GM10266 (cell line): ENCODE results near the gene CDCA3.
A peak's percentile ranks its signal among the peaks of the same experiment; 100 is the strongest.
"Not testable (repeated sequence)": the region's sequence is repeated elsewhere in the genome, so short reads cannot be mapped to it uniquely, and the experiment has no call there.

Experiments
- DNase-seq: peaks from one replicate; pipeline ENCODE4 v3.0.0; 2012; ENCODE audit errors: extremely low spot score
- TF ChIP-seq, protein P1 (sequence below): IDR thresholded peaks from 2 replicates; pipeline ENCODE4 v1.5.1; 2012; ENCODE audit warnings: mild to moderate bottlenecking, low read depth; ENCODE audit not compliant: control insufficient read depth, insufficient read depth; ENCODE audit errors: missing control alignments

Gene CDCA3

DNA sequence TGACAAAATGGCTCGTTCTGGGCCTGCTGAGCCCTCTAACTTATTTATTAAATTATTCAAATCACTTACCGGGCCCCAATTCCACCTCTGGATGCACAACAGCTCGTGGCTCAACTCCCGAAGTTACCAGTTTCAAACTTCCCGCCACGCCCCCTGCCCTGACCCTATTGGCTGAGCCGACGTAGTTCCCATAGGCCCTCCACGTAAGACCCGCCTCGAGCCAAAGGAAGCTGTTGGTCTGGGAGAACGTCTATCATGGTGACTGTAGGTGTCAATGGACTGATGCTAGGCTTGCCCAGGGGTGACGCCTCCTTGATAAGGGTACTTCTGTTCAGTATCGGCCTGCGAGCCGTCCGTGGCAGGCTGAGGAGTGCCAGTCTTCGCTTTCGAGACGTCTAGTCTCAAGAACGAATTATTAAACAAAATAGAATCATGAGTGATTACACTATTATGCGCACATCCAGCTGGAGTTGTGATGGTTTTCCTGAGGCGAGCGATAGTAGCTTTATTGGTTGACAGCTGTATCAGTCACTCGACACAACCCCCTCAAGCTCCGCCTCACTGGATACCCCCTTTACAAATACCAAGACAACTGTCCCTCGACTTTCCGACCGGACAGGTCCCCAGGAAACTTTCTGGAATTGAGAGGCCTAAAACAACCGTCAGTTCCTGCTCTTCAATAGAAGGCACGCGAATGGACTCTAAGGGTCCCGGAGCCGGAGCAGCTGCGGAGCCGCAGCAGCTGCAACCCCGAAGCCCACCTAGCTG is at the start of gene CDCA3:
CDCA3 (minus strand) TSS at position 134 of the 768 bp plus-strand sequence. CDS start 334 bp downstream, outside the sequence.
- TF ChIP-seq, protein P1, sequence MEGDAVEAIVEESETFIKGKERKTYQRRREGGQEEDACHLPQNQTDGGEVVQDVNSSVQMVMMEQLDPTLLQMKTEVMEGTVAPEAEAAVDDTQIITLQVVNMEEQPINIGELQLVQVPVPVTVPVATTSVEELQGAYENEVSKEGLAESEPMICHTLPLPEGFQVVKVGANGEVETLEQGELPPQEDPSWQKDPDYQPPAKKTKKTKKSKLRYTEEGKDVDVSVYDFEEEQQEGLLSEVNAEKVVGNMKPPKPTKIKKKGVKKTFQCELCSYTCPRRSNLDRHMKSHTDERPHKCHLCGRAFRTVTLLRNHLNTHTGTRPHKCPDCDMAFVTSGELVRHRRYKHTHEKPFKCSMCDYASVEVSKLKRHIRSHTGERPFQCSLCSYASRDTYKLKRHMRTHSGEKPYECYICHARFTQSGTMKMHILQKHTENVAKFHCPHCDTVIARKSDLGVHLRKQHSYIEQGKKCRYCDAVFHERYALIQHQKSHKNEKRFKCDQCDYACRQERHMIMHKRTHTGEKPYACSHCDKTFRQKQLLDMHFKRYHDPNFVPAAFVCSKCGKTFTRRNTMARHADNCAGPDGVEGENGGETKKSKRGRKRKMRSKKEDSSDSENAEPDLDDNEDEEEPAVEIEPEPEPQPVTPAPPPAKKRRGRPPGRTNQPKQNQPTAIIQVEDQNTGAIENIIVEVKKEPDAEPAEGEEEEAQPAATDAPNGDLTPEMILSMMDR, result no peak
- peak; percentile 99 for DNase-seq

DNA sequence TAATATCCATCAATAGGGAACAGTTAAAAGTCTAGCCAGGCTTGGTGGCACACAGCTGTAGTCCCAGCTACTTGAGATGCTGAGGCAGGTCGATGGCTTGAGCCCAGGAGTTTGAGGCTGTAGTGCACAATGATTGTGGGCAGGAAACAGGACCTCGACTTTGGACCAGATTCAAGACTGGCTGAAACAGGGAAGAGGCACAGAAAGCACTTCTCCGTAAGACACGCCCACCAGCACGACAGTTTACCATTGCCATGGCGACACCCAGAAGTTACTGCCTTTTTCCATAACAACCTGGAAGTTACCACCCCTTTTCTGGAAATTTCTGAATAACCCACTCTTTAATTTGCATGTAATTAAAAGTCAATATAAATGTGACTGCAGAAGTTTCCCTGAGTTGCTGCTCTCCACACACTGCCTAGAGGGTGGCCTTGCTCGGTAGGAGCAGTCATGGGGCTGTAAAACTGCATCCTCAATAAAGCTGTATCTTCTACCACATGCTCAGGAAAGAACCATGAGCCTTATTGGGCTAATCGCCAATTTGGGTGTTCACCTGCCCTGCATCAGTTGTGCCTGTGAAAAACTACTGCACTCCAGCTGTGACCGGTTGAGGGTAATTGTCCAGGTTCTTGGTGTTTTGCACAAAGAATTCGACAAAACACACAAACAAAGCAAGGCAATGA is 48.9 kb upstream of the CDCA3 start:
- no peak for DNase-seq
- TF ChIP-seq, protein P1, result no peak

DNA sequence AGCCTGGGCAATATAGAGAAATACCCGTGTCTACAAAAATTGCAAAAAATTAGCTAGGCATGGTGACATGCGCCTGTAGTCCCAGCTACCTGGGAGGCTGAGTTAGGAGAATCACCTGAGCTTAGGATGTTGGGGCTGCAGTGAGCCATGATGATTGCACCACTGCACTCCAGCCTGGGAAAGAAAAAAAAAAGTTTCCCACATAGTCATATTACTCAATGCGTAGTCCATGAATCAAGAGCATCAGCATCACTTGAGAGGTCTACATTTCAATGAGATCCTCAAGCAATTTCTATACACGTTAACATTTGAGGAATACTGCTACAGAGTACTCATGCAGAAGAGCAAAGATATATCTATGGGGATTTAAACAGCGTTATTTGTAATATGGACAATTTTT is 48.3 kb upstream of the CDCA3 start:
- TF ChIP-seq, protein P1, result no peak
- DNase-seq, result no peak

DNA sequence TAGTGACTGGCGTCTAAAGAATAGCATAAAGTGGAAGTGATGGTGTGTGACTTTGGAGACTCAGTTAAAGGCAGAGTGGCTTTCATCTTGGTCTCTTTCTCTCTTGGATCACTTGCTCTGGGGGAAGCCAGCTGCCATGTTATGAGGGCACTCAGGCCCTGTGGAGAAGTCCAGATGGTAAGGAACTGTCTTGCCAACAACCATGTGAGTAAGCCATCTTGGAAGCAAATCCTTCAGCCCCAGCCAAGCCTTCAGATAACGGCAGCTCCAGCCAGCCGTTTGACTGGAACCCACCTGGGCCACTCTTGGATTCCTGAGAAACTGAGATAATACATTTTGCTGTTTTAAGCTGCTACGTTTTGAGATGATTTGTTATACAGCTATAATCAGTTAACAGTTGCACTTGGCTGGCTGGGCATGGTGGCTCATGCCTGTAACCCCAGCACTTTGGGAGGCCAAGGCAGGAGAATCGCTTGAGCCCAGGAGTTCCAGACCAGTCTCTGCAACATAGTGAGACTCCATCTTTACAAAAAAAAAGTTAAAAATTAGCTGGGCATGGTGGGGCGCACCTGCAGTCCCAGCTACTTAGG is 45.9 kb upstream of the CDCA3 start:
- TF ChIP-seq, protein P1, result no peak
- no peak for DNase-seq

DNA sequence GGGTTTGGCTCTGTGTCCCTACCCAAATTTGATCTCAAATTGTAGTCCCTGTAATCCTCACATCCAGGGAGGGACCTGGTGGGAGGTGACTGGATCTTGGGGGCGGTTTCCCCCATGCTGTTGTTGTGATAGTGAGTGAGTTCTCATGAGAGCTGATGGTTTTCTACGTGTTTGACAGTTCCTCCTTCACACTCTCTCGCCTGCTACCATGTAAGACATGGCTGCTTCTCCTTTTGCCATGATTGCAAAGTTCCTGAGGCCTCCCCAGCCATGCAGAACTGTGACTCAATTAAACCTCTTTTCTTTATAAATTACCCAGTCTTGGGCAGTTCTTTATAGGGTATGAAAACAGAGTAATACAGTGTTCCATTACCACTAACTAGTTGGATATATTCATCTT is 43.2 kb upstream of the CDCA3 start:
- TF ChIP-seq, protein P1, result no peak
- DNase-seq, result no peak

DNA sequence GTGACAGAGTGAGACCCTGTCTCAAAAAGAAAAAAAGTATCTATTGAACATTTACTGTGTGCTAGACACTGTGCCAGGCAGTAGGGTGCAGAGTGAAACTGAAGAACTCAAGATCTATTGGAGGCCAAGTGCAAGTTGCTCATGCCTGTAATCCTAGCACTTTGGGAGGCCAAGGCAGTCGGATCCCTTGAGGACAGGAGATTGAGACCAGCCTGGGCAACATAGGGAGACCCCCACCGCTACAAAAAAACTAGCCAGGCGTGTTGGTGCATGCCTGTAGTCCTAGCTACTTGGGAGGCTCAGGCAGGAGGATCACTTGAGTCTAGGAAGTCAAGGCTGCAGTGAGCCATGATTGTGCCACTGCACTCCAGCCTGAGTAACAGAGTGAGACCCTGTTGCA is 41.6 kb upstream of the CDCA3 start:
- DNase-seq, result not testable (repeated sequence)

DNA sequence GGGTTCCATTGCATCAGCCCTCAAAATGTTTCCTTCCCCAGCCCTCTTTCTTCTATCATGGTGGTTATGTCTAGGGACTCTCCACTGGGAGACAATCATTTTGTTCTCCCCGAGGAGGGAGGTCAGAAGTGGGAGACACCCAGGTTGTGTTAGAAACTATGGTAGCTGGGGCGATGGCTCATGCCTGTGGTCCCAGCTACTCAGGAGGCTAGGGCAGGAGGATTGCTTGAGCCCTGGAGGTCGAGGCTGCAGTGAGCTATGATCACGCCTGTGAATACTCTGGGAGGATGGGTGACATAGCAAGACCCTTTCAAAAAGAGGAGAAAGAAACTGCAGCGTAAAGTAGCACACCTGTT is 40.5 kb upstream of the CDCA3 start:
- TF ChIP-seq, protein P1, result no peak
- no peak for DNase-seq
